ENCODE data around the gene TM2D1.

GRCh38 chr1:61708953-61709907 is 15.7 kb downstream of the TM2D1 start:
- no peak for TF ChIP-seq CTCF (IDR thresholded peaks at IDR 0.05; ENCODE audit: insufficient read depth, low read length)
- TF ChIP-seq REST (IDR thresholded peaks at IDR 0.05; ENCODE audit: insufficient replicate concordance, low read depth) = no peak
- no peak for TF ChIP-seq POLR2AphosphoS5 (IDR thresholded peaks at IDR 0.05; ENCODE audit: low read depth)

Measured in HL-60 (cell line).